Neural cell (in vitro differentiated cells): ENCODE data around the gene PAPOLG.

Source experiments
- CTCF ChIP-seq: fragments of 450-650 bp; IDR thresholded peaks from 2 replicates; pipeline ENCODE4 v1.5.1; 2014; ENCODE audit warnings: antibody characterized with exemption, mild to moderate bottlenecking, moderate library complexity; ENCODE audit not compliant: poor library complexity, severe bottlenecking
- EP300 ChIP-seq: fragments of 450-650 bp; conservative IDR thresholded peaks from 2 replicates; pipeline ENCODE4 v1.6.1; 2014; ENCODE audit warnings: antibody characterized with exemption, mild to moderate bottlenecking, moderate library complexity; ENCODE audit not compliant: poor library complexity, severe bottlenecking
- EZH2 ChIP-seq: fragments of 200-600, 300-800 bp; shearing (Covaris generic), sonication (generic); IDR thresholded peaks from 2 replicates; pipeline ENCODE4 v1.6.1; 2014; ENCODE audit warnings: antibody characterized with exemption, low read length, borderline replicate concordance, mild to moderate bottlenecking; ENCODE audit not compliant: insufficient read depth, poor library complexity, severe bottlenecking

- TF ChIP-seq EZH2 (no peak), CTCF (no peak), EP300 (no peak)
Observed at GRCh38 chr2:60818272-60818671, 62.2 kb downstream of the PAPOLG start.
